ENCODE data around the gene IL1RAP. TPM values are rescaled to one million over a fixed set of nuclear protein-coding genes. Genes with fewer than 3 reads are reported as not detected.

The IL1RAP gene
- total and polyA plus RNA-seq, 2 experiments from 2014 or later: 3.6 to 5.0 TPM

DNA sequence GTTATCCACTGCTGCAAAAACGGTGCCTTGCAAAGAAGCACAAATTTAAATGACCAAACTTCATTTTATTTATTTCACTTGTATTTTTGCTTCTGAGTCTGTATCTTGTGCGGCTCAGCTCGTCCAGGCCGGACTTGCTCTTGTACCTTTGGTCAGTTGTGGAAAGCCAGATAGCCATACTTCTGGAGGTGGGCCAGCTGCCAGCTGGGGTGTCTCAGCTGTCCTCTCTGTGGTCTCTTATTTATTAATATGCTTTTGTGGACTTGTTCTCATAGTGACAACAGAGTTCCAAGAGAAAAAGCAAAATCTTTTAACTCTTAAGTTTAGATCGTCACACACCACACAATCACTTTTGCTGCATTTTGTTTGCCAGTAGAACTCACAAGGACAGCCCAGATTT lies 87.7 kb downstream of the IL1RAP start:
- Histone ChIP-seq H3F3A (replicated peaks; ENCODE audit: low read depth) (no peaks in the 10 kb centered on the region), H3K9me2 (ENCODE audit: insufficient read depth) (0 out of 2 replicates have a peak, but pooled peaks cover 4% of the 10 kb centered on the region), H3K4me2 (no peak overlapping the region), H3K27ac (ENCODE audit: low read depth) (no peak overlapping the region), H3K4me1 (ENCODE audit: insufficient read depth) (peaks cover 6% of the 10 kb centered on the region), H3K79me2 (replicated peaks; ENCODE audit: insufficient read depth) (no peaks in the 10 kb centered on the region), H4K20me1 (replicated peaks; ENCODE audit: insufficient read depth) (no peaks in the 10 kb centered on the region), H3K36me3 (ENCODE audit: insufficient read depth) (no peaks in the 10 kb centered on the region), H3K4me3 (no peak overlapping the region), H2AFZ (no peak overlapping the region), H3K27me3 (ENCODE audit: insufficient read depth) (no peaks in the 10 kb centered on the region)
- no peak for TF ChIP-seq ZNF331 (CRISPR knock-in tag; IDR thresholded peaks at IDR 0.05; ENCODE audit: low read depth)
- TF ChIP-seq REST (IDR thresholded peaks at IDR 0.05; ENCODE audit: unreplicated experiment): no peak
- peaks cover 12% of the 10 kb centered on the region; the same call in 2 of the 3 replicates for H3K36me3 Mint-ChIP-seq (ENCODE audit: low read depth)
- ATAC-seq (no peak), DNase-seq (ENCODE audit: low spot score) (no peak)
- no peaks in the 10 kb centered on the region for H3K27me3 Mint-ChIP-seq (ENCODE audit: insufficient read depth, low read depth, poor library complexity)
- H3K27ac Mint-ChIP-seq: no peak overlapping the region
- peaks cover 2% of the 10 kb centered on the region; the same call in 2 of the 3 replicates for H3K4me1 Mint-ChIP-seq
- H3K9me3 Mint-ChIP-seq: no peaks in the 10 kb centered on the region
- no peak overlapping the region for H3K4me3 Mint-ChIP-seq

DNA sequence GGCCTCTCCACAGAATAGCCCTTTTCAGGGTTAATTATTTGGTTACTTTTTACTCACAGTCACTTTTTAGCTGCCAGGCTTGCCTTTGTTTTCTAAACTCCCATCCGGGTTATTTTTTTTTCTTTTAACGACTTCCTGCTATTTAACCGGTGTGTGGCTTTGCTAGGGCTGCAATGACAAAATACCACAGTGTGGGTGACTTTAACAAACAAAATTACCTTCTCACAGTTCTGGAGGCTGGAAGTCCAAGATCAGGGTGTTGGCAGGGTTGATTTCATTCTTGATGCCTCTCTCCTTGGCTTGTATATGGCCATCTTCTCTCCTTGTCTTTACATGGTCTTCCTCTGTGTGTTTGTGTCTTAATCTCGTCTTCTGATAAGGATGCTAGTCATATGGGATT lies 91.5 kb downstream of the IL1RAP start:
- no peaks in the 10 kb centered on the region for H3K27me3 Mint-ChIP-seq (ENCODE audit: insufficient read depth, low read depth, poor library complexity)
- H3K27ac Mint-ChIP-seq: no peak overlapping the region
- no peaks in the 10 kb centered on the region for H3K36me3 ChIP-seq (ENCODE audit: insufficient read depth)
- H3K9me3 Mint-ChIP-seq: no peaks in the 10 kb centered on the region
- DNase-seq (ENCODE audit: low spot score): no peak
- no peaks in the 10 kb centered on the region for H3F3A ChIP-seq (replicated peaks; ENCODE audit: low read depth)
- ATAC-seq: no peak
- H3K4me3 Mint-ChIP-seq: no peak overlapping the region
- no peaks in the 10 kb centered on the region for H3K79me2 ChIP-seq (replicated peaks; ENCODE audit: insufficient read depth)
- 0 out of 2 replicates have a peak, but pooled peaks cover 3% of the 10 kb centered on the region for H3K4me1 ChIP-seq (ENCODE audit: insufficient read depth)
- H3K4me3 ChIP-seq: no peak overlapping the region
- H2AFZ ChIP-seq: no peak overlapping the region
- 0 out of 2 replicates have a peak, but pooled peaks cover 4% of the 10 kb centered on the region for H3K9me2 ChIP-seq (ENCODE audit: insufficient read depth)
- peak overlapping the region; percentile 48; the same call in 1 of the 2 replicates for H3K27ac ChIP-seq (ENCODE audit: low read depth)
- H3K36me3 Mint-ChIP-seq (ENCODE audit: low read depth): peaks cover 12% of the 10 kb centered on the region; the same call in 2 of the 3 replicates
- H3K4me1 Mint-ChIP-seq: no peaks in the 10 kb centered on the region
- H3K4me2 ChIP-seq: no peak overlapping the region
- no peaks in the 10 kb centered on the region for H4K20me1 ChIP-seq (replicated peaks; ENCODE audit: insufficient read depth)
- H3K27me3 ChIP-seq (ENCODE audit: insufficient read depth): no peaks in the 10 kb centered on the region
- TF ChIP-seq, protein P1, sequence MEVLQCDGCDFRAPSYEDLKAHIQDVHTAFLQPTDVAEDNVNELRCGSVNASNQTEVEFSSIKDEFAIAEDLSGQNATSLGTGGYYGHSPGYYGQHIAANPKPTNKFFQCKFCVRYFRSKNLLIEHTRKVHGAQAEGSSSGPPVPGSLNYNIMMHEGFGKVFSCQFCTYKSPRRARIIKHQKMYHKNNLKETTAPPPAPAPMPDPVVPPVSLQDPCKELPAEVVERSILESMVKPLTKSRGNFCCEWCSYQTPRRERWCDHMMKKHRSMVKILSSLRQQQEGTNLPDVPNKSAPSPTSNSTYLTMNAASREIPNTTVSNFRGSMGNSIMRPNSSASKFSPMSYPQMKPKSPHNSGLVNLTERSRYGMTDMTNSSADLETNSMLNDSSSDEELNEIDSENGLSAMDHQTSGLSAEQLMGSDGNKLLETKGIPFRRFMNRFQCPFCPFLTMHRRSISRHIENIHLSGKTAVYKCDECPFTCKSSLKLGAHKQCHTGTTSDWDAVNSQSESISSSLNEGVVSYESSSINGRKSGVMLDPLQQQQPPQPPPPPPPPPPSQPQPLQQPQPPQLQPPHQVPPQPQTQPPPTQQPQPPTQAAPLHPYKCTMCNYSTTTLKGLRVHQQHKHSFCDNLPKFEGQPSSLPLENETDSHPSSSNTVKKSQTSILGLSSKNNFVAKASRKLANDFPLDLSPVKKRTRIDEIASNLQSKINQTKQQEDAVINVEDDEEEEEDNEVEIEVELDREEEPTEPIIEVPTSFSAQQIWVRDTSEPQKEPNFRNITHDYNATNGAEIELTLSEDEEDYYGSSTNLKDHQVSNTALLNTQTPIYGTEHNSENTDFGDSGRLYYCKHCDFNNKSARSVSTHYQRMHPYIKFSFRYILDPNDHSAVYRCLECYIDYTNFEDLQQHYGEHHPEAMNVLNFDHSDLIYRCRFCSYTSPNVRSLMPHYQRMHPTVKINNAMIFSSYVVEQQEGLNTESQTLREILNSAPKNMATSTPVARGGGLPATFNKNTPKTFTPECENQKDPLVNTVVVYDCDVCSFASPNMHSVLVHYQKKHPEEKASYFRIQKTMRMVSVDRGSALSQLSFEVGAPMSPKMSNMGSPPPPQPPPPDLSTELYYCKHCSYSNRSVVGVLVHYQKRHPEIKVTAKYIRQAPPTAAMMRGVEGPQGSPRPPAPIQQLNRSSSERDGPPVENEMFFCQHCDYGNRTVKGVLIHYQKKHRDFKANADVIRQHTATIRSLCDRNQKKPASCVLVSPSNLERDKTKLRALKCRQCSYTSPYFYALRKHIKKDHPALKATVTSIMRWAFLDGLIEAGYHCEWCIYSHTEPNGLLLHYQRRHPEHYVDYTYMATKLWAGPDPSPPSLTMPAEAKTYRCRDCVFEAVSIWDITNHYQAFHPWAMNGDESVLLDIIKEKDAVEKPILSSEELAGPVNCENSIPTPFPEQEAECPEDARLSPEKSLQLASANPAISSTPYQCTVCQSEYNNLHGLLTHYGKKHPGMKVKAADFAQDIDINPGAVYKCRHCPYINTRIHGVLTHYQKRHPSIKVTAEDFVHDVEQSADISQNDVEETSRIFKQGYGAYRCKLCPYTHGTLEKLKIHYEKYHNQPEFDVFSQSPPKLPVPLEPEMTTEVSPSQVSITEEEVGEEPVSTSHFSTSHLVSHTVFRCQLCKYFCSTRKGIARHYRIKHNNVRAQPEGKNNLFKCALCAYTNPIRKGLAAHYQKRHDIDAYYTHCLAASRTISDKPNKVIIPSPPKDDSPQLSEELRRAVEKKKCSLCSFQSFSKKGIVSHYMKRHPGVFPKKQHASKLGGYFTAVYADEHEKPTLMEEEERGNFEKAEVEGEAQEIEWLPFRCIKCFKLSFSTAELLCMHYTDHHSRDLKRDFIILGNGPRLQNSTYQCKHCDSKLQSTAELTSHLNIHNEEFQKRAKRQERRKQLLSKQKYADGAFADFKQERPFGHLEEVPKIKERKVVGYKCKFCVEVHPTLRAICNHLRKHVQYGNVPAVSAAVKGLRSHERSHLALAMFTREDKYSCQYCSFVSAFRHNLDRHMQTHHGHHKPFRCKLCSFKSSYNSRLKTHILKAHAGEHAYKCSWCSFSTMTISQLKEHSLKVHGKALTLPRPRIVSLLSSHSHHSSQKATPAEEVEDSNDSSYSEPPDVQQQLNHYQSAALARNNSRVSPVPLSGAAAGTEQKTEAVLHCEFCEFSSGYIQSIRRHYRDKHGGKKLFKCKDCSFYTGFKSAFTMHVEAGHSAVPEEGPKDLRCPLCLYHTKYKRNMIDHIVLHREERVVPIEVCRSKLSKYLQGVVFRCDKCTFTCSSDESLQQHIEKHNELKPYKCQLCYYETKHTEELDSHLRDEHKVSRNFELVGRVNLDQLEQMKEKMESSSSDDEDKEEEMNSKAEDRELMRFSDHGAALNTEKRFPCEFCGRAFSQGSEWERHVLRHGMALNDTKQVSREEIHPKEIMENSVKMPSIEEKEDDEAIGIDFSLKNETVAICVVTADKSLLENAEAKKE (CRISPR knock-in tag; IDR thresholded peaks at IDR 0.05): no peak
- no peak for TF ChIP-seq EZH2phosphoT487 (IDR thresholded peaks at IDR 0.05; ENCODE audit: unreplicated experiment)
- TF ChIP-seq STAT1 (IDR thresholded peaks at IDR 0.05; ENCODE audit: unreplicated experiment): no peak
- TF ChIP-seq EZH2 (IDR thresholded peaks at IDR 0.05; ENCODE audit: low read depth, unreplicated experiment): no peak
- TF ChIP-seq, protein P2, sequence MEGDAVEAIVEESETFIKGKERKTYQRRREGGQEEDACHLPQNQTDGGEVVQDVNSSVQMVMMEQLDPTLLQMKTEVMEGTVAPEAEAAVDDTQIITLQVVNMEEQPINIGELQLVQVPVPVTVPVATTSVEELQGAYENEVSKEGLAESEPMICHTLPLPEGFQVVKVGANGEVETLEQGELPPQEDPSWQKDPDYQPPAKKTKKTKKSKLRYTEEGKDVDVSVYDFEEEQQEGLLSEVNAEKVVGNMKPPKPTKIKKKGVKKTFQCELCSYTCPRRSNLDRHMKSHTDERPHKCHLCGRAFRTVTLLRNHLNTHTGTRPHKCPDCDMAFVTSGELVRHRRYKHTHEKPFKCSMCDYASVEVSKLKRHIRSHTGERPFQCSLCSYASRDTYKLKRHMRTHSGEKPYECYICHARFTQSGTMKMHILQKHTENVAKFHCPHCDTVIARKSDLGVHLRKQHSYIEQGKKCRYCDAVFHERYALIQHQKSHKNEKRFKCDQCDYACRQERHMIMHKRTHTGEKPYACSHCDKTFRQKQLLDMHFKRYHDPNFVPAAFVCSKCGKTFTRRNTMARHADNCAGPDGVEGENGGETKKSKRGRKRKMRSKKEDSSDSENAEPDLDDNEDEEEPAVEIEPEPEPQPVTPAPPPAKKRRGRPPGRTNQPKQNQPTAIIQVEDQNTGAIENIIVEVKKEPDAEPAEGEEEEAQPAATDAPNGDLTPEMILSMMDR (conservative IDR thresholded peaks at IDR 0.05; ENCODE audit: low read depth in 2 of 2): no peak
- no peak for TF ChIP-seq JUNB (IDR thresholded peaks at IDR 0.05; ENCODE audit: unreplicated experiment)
- TF ChIP-seq ETS1 (IDR thresholded peaks at IDR 0.05): no peak
